HL-60 (cell line): Measurements from ENCODE around the gene AKAP6.
A peak's percentile ranks its signal among the peaks of the same experiment; 100 is the strongest.

Experiments used
- DNase-seq, 2 experiments: peaks; one replicate each; pipeline ENCODE4 v3.0.0-alpha.2; 2010 to 2020; ENCODE audit warnings: low read depth in 1 of 2, low spot score in 1 of 2
- H3K27ac ChIP-seq: fragments of 250-450 bp; sonication (Bioruptor Pico); replicated peaks from 2 replicates; pipeline ENCODE4 v1.5.1; 2020; ENCODE audit warnings: mild to moderate bottlenecking, moderate library complexity
- H3K27me3 ChIP-seq: fragments of 250-450 bp; sonication (Bioruptor Pico); 2 replicates; pipeline ENCODE4 v1.5.1; 2021; ENCODE audit warnings: mild to moderate bottlenecking, moderate library complexity; ENCODE audit not compliant: insufficient read depth, poor library complexity, severe bottlenecking
- H3K4me3 ChIP-seq: replicated peaks from 2 replicates; pipeline ENCODE4 v1.5.1; 2011; ENCODE audit warnings: mild to moderate bottlenecking, control low read depth, low read length; ENCODE audit not compliant: insufficient read depth
- GABPA ChIP-seq: IDR thresholded peaks from 2 replicates; pipeline ENCODE4 v1.6.1; 2012; ENCODE audit warnings: low read depth
- POLR2AphosphoS5 ChIP-seq: IDR thresholded peaks from 2 replicates; pipeline ENCODE4 v1.6.1; 2012; ENCODE audit warnings: low read depth
- SPI1 ChIP-seq: IDR thresholded peaks from 2 replicates; pipeline ENCODE4 v1.6.1; 2012; ENCODE audit warnings: low read depth, mild to moderate bottlenecking, borderline replicate concordance
- TF ChIP-seq, protein P1 (sequence below): IDR thresholded peaks from one replicate; pipeline ENCODE4 v1.5.1; 2011; ENCODE audit warnings: low read length, control low read depth, inconsistent platforms; ENCODE audit not compliant: insufficient read depth
- TF ChIP-seq, protein P2 (sequence below): IDR thresholded peaks from 2 replicates; pipeline ENCODE4 v1.6.1; 2012; ENCODE audit warnings: low read depth; ENCODE audit not compliant: insufficient replicate concordance

The AKAP6 gene

DNA sequence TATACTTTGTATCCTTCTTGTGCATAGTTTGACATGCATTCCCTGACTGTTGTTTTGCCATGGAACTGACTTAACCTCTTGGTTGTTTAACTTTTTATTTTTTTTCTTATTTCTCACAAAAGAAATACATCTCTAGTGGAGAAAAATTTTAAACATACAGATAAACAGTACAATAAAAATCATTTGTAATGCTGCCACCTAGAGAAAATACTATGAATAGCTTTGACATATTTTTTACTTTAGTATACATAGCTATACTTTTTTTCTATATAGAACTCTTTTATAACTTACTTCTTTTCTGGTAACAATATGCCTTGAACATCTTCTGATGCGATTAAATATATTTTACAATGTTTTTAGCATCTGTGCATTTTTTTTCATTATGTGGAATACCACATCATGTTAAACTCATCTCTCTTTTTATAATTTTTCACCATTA lies 184.5 kb downstream of the AKAP6 start:
- DNase-seq: no peak
- TF ChIP-seq, protein P1, sequence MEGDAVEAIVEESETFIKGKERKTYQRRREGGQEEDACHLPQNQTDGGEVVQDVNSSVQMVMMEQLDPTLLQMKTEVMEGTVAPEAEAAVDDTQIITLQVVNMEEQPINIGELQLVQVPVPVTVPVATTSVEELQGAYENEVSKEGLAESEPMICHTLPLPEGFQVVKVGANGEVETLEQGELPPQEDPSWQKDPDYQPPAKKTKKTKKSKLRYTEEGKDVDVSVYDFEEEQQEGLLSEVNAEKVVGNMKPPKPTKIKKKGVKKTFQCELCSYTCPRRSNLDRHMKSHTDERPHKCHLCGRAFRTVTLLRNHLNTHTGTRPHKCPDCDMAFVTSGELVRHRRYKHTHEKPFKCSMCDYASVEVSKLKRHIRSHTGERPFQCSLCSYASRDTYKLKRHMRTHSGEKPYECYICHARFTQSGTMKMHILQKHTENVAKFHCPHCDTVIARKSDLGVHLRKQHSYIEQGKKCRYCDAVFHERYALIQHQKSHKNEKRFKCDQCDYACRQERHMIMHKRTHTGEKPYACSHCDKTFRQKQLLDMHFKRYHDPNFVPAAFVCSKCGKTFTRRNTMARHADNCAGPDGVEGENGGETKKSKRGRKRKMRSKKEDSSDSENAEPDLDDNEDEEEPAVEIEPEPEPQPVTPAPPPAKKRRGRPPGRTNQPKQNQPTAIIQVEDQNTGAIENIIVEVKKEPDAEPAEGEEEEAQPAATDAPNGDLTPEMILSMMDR: peak; percentile 5
- TF ChIP-seq, protein P2, sequence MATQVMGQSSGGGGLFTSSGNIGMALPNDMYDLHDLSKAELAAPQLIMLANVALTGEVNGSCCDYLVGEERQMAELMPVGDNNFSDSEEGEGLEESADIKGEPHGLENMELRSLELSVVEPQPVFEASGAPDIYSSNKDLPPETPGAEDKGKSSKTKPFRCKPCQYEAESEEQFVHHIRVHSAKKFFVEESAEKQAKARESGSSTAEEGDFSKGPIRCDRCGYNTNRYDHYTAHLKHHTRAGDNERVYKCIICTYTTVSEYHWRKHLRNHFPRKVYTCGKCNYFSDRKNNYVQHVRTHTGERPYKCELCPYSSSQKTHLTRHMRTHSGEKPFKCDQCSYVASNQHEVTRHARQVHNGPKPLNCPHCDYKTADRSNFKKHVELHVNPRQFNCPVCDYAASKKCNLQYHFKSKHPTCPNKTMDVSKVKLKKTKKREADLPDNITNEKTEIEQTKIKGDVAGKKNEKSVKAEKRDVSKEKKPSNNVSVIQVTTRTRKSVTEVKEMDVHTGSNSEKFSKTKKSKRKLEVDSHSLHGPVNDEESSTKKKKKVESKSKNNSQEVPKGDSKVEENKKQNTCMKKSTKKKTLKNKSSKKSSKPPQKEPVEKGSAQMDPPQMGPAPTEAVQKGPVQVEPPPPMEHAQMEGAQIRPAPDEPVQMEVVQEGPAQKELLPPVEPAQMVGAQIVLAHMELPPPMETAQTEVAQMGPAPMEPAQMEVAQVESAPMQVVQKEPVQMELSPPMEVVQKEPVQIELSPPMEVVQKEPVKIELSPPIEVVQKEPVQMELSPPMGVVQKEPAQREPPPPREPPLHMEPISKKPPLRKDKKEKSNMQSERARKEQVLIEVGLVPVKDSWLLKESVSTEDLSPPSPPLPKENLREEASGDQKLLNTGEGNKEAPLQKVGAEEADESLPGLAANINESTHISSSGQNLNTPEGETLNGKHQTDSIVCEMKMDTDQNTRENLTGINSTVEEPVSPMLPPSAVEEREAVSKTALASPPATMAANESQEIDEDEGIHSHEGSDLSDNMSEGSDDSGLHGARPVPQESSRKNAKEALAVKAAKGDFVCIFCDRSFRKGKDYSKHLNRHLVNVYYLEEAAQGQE: no peak
- Histone ChIP-seq H3K27ac (no peak overlapping the region), H3K27me3 (no peaks in the 10 kb centered on the region), H3K4me3 (no peak overlapping the region)

DNA sequence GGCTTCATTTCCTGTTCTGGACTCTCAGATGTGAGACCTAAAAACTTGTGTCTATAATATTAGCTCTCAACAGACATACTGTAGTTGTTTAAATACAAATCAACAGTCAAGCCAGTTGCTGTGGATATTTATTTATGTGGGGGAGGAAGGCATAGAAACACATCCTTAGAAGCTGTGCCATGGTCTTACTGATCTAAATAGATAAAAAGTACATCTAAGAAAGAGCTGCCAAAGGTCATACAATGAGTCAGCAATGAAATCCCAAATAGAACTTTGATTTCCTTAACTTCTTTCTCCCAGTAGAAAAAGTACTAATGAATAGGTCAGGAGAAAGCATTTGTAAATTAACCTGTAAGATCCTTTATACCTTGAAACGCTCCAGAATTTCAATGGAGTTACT lies 185.1 kb downstream of the AKAP6 start:
- TF ChIP-seq, protein P1: no peak
- no peak for TF ChIP-seq SPI1
- no peak for TF ChIP-seq POLR2AphosphoS5
- TF ChIP-seq, protein P2: no peak
- no peak for TF ChIP-seq GABPA
- no peaks in the 10 kb centered on the region for H3K27me3 ChIP-seq
- H3K4me3 ChIP-seq: no peak overlapping the region
- no peak overlapping the region for H3K27ac ChIP-seq
- DNase-seq: no peak

DNA sequence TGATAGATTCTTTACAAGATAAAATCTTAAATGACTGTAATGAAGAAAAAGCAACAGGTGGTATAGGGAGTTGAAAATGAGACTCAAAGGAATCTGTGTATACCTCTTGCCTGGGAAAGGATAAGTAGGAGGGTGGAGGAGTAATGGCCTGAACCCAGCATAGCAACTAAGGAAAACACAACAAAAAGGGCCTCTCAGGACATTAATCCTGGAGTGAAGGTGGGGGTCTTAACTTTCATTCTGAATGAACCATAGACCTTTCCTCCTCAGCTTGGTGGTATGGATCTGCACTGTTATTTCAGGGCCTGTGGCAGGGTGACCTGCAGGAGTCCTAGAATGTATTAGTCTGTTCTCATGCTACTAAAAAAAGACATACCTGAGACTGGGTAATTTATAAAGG lies 185.6 kb downstream of the AKAP6 start:
- Histone ChIP-seq H3K27me3 (no peaks in the 10 kb centered on the region), H3K27ac (no peak overlapping the region), H3K4me3 (no peak overlapping the region)
- no peak for TF ChIP-seq SPI1
- TF ChIP-seq POLR2AphosphoS5: no peak
- no peak for TF ChIP-seq GABPA
- TF ChIP-seq, protein P1: no peak
- TF ChIP-seq, protein P2: no peak
- no peak for DNase-seq
